ENCODE results near the gene FRMD4A.
"Not testable (repeated sequence)": the region's sequence is repeated elsewhere in the genome, so short reads cannot be mapped to it uniquely, and the experiment has no call there.

The FRMD4A gene

GRCh38 chr10:13970236-13970956, 360.3 kb downstream of the FRMD4A start:
- DNase-seq = no peak

- DNase-seq = no peak
Measured at GRCh38 chr10:13969792-13970140, 361.0 kb downstream of the FRMD4A start.

- DNase-seq = no peak
Measured at GRCh38 chr10:13969118-13969791, 361.5 kb downstream of the FRMD4A start.

GRCh38 chr10:13961853-13962252, 368.9 kb downstream of the FRMD4A start:
- DNase-seq = no peak

GRCh38 chr10:13961097-13961496, 369.6 kb downstream of the FRMD4A start:
- no peak for DNase-seq

- DNase-seq = no peak
Measured at GRCh38 chr10:13960603-13961002, 370.1 kb downstream of the FRMD4A start.

GRCh38 chr10:13959443-13960359, 371.0 kb downstream of the FRMD4A start:
- no peak for DNase-seq

- no peak for DNase-seq
Measured at GRCh38 chr10:13957856-13958255, 372.9 kb downstream of the FRMD4A start.

GRCh38 chr10:13956826-13957225, 373.9 kb downstream of the FRMD4A start:
- DNase-seq = no peak

- DNase-seq = no peak
Measured at GRCh38 chr10:13955409-13956068, 375.2 kb downstream of the FRMD4A start.

- not testable (repeated sequence) for DNase-seq
Measured at GRCh38 chr10:13954195-13954594, 376.5 kb downstream of the FRMD4A start.

- no peak for DNase-seq
Measured at GRCh38 chr10:13953371-13953770, 377.4 kb downstream of the FRMD4A start.

- no peak for DNase-seq
Measured at GRCh38 chr10:13950543-13950939, 380.2 kb downstream of the FRMD4A start.

- no peak for DNase-seq
Measured at GRCh38 chr10:13949844-13950542, 380.7 kb downstream of the FRMD4A start.

- DNase-seq = no peak
Measured at GRCh38 chr10:13946209-13946460, 384.6 kb downstream of the FRMD4A start.

GRCh38 chr10:13945390-13946208, 385.1 kb downstream of the FRMD4A start:
- no peak for DNase-seq

- DNase-seq = no peak
Measured at GRCh38 chr10:13944823-13945222, 385.9 kb downstream of the FRMD4A start.

GRCh38 chr10:13943735-13944398, 386.9 kb downstream of the FRMD4A start:
- DNase-seq = no peak

- DNase-seq = no peak
Measured at GRCh38 chr10:13942035-13942434, 388.7 kb downstream of the FRMD4A start.

- DNase-seq = no peak
Measured at GRCh38 chr10:13939391-13939790, 391.3 kb downstream of the FRMD4A start.

GRCh38 chr10:13938950-13939349, 391.8 kb downstream of the FRMD4A start:
- no peak for DNase-seq
